ENCODE data around the gene RAI1. TPM values are rescaled to one million over a fixed set of nuclear protein-coding genes. Genes with fewer than 3 reads are reported as not detected.

RAI1 gene
- total RNA-seq, 1 experiment from 2014 or later = 86.3 TPM

DNA sequence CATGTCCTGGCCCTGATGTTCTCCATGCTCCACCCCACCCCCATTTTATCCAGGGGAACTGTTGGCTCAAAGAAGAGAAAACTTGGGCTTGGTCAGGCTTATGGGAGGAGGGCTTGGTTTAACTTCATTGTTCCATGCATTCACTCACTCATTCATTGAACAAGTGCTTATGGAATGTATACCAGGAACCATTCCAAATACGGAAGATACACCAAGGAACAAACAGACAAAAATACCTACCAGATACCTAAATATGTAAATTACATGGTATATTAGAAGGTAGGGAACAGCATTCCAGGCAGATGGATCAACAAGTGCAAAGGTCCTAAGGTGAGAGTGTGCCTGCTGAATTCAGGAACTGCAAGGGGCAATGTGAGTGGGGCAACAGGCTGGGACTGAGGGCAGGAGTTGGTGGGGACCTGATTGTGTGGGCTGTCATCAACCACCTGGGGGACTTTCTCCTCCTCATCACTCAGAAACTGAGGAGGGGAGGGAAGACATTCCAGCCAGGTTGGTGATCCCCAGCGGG is 39.9 kb downstream of the RAI1 start:
- Histone ChIP-seq H4K20me1 (ENCODE audit: insufficient read depth) (peaks cover 31% of the 10 kb centered on the region), H2AFZ (no peak overlapping the region), H3K9me3 (ENCODE audit: insufficient read depth, low read depth) (no peaks in the 10 kb centered on the region), H3K27ac (peak overlapping the region; percentile 10; the same call in 1 of the 2 replicates), H3F3A (ENCODE audit: insufficient read depth, low read depth) (peaks cover 34% of the 10 kb centered on the region; the same call in 1 of the 2 replicates), H3K79me2 (ENCODE audit: low read depth) (peaks cover 70% of the 10 kb centered on the region), H3K9me2 (ENCODE audit: insufficient read depth) (no peaks in the 10 kb centered on the region), H3K4me3 (no peak overlapping the region), H3K4me1 (replicated peaks; ENCODE audit: insufficient read depth) (peaks cover 45% of the 10 kb centered on the region), H3K36me3 (ENCODE audit: low read depth) (no peaks in the 10 kb centered on the region), H3K4me2 (peak overlapping the region; percentile 64; the same call in 1 of the 2 replicates), H3K27me3 (ENCODE audit: insufficient read depth, low read depth) (no peaks in the 10 kb centered on the region)
- ChIA-PET CTCF (no interaction called here), POLR2A (ENCODE audit: unreplicated experiment) (no interaction called here)
- intact Hi-C loops (cut with micrococcal nuclease; ENCODE audit: unreplicated experiment) = no loop called here
- TF ChIP-seq EZH2 (IDR thresholded peaks at IDR 0.05; ENCODE audit: low read depth) = no peak
- TF ChIP-seq CTCF (conservative IDR thresholded peaks at IDR 0.05) = no peak
- no TSS peak for BruUV-seq (replicated peaks)
- peak in 1 of 2 experiments; percentile 54 for DNase-seq

GRCh38 chr17:17722081-17722905 is 41.0 kb downstream of the RAI1 start:
- no peak overlapping the region for H3K4me3 ChIP-seq
- TF ChIP-seq EZH2 (IDR thresholded peaks at IDR 0.05; ENCODE audit: low read depth) = no peak
- TF ChIP-seq CTCF (conservative IDR thresholded peaks at IDR 0.05) = no peak
- no peaks in the 10 kb centered on the region for H3K9me2 ChIP-seq (ENCODE audit: insufficient read depth)
- no peak overlapping the region for H3K4me2 ChIP-seq
- H3K36me3 ChIP-seq (ENCODE audit: low read depth) = no peaks in the 10 kb centered on the region; the same call in 1 of the 2 replicates
- intact Hi-C loops (cut with micrococcal nuclease; ENCODE audit: unreplicated experiment) = no loop called here
- CTCF ChIA-PET = interaction anchor here (0.6 kb wide), 1 partner anchor 27 kb away, joined by 3 read pairs; no protein-coding TSS in a partner anchor
- POLR2A ChIA-PET (ENCODE audit: unreplicated experiment) = interaction anchor here (0.7 kb wide), 1 partner anchor 221 kb away, joined by 5 read pairs; no protein-coding TSS in a partner anchor
- no peak overlapping the region for H2AFZ ChIP-seq
- no peaks in the 10 kb centered on the region for H3K27me3 ChIP-seq (ENCODE audit: insufficient read depth, low read depth)
- H3K4me1 ChIP-seq (replicated peaks; ENCODE audit: insufficient read depth) = peaks cover 51% of the 10 kb centered on the region
- peaks cover 45% of the 10 kb centered on the region; the same call in 1 of the 2 replicates for H3F3A ChIP-seq (ENCODE audit: insufficient read depth, low read depth)
- no peaks in the 10 kb centered on the region for H3K9me3 ChIP-seq (ENCODE audit: insufficient read depth, low read depth)
- no peak for DNase-seq
- peaks cover 70% of the 10 kb centered on the region for H3K79me2 ChIP-seq (ENCODE audit: low read depth)
- H3K27ac ChIP-seq = no peak overlapping the region
- peaks cover 28% of the 10 kb centered on the region for H4K20me1 ChIP-seq (ENCODE audit: insufficient read depth)
- BruUV-seq (replicated peaks) = no TSS peak

- Histone ChIP-seq H3K4me1 (replicated peaks; ENCODE audit: insufficient read depth) (peaks cover 58% of the 10 kb centered on the region), H4K20me1 (ENCODE audit: insufficient read depth) (peaks cover 28% of the 10 kb centered on the region), H3K4me3 (no peak overlapping the region), H2AFZ (no peak overlapping the region), H3K9me2 (ENCODE audit: insufficient read depth) (no peaks in the 10 kb centered on the region), H3F3A (ENCODE audit: insufficient read depth, low read depth) (peaks cover 51% of the 10 kb centered on the region; the same call in 1 of the 2 replicates), H3K79me2 (ENCODE audit: low read depth) (peaks cover 71% of the 10 kb centered on the region), H3K9me3 (ENCODE audit: insufficient read depth, low read depth) (no peaks in the 10 kb centered on the region), H3K27me3 (ENCODE audit: insufficient read depth, low read depth) (no peaks in the 10 kb centered on the region), H3K36me3 (ENCODE audit: low read depth) (no peaks in the 10 kb centered on the region; the same call in 1 of the 2 replicates), H3K27ac (no peak overlapping the region), H3K4me2 (no peak overlapping the region)
- CTCF ChIA-PET = interaction anchor here (0.6 kb wide), 1 partner anchor 27 kb away, joined by 3 read pairs; no protein-coding TSS in a partner anchor
- BruUV-seq (replicated peaks) = no TSS peak
- intact Hi-C loops (cut with micrococcal nuclease; ENCODE audit: unreplicated experiment) = no loop called here
- no peak for DNase-seq
- TF ChIP-seq CTCF (conservative IDR thresholded peaks at IDR 0.05) = no peak
- no peak for TF ChIP-seq EZH2 (IDR thresholded peaks at IDR 0.05; ENCODE audit: low read depth)
- POLR2A ChIA-PET (ENCODE audit: unreplicated experiment) = interaction anchor here (0.7 kb wide), 1 partner anchor 221 kb away, joined by 5 read pairs; no protein-coding TSS in a partner anchor
These were observed 41.7 kb downstream of the RAI1 start for GRCh38 chr17:17722906-17723353.

Data from PC-9 (cell line).